CD14-positive monocyte (primary cell): Measurements from ENCODE around the gene WDR82. TPM values are rescaled to one million over a fixed set of nuclear protein-coding genes. Genes with fewer than 3 reads are reported as not detected.

ENCODE experiments used
- DNase-seq, 3 donors: peaks; one replicate each; pipeline ENCODE4 v3.0.0-alpha.2; 2011 to 2022
- H2AFZ ChIP-seq: 2 replicates; pipeline ENCODE4 v1.6.0; 2012; ENCODE audit warnings: mild to moderate bottlenecking, low read depth, low read length, inconsistent platforms; ENCODE audit not compliant: insufficient read depth, poor library complexity, severe bottlenecking
- H3K27ac ChIP-seq, 2 donors: 1 replicate in 1 of 2; 2 replicates in 1 of 2; pipeline ENCODE4 v1.5.1; 2012 to 2013; ENCODE audit warnings: low read length in 2 of 2, control low read depth in 1 of 2, inconsistent platforms in 1 of 2, low read depth in 1 of 2, mild to moderate bottlenecking in 1 of 2
- H3K27me3 ChIP-seq, 2 donors: one replicate each; pipeline versions ENCODE4 v1.6.0 to v1.6.1; 2011 to 2013; ENCODE audit warnings: low read length in 2 of 2; ENCODE audit not compliant: control insufficient read depth in 2 of 2, insufficient read depth in 2 of 2
- H3K36me3 ChIP-seq, 2 donors: replicated peaks in 1 of 2; 1 replicate in 1 of 2; 2 replicates in 1 of 2; pipeline versions ENCODE4 v1.5.1 to v1.6.1; 2012 to 2013; ENCODE audit warnings: low read length in 2 of 2, control low read depth in 1 of 2, inconsistent platforms in 1 of 2, mild to moderate bottlenecking in 1 of 2; ENCODE audit not compliant: insufficient read depth in 2 of 2, control insufficient read depth in 1 of 2
- H3K4me1 ChIP-seq, 2 donors: 1 replicate in 1 of 2; 2 replicates in 1 of 2; pipeline versions ENCODE4 v1.5.1 to v1.6.1; 2012 to 2013; ENCODE audit warnings: low read length in 2 of 2, control low read depth in 1 of 2, inconsistent platforms in 1 of 2, mild to moderate bottlenecking in 1 of 2, moderate library complexity in 1 of 2; ENCODE audit not compliant: insufficient read depth in 2 of 2, control insufficient read depth in 1 of 2
- H3K4me2 ChIP-seq: replicated peaks from 2 replicates; pipeline ENCODE3; 2012; ENCODE audit warnings: low read length, moderate library complexity, mild to moderate bottlenecking; ENCODE audit not compliant: poor library complexity, severe bottlenecking; ENCODE audit errors: extremely low read depth
- H3K4me3 ChIP-seq, 3 experiments: fragments of 200-600 bp in 1 of 3; sonication (generic) in 1 of 3; replicated peaks in 1 of 3; 1 replicate in 2 of 3; 2 replicates in 1 of 3; pipeline ENCODE4 v1.5.1; 2011 to 2013; ENCODE audit warnings: low read length in 3 of 3, mild to moderate bottlenecking in 3 of 3, control low read depth in 2 of 3, low read depth in 2 of 3, inconsistent platforms in 1 of 3, moderate library complexity in 1 of 3
- H3K79me2 ChIP-seq: 2 replicates; pipeline ENCODE4 v1.6.0; 2012; ENCODE audit warnings: mild to moderate bottlenecking, control low read depth, inconsistent platforms, low read length, moderate library complexity; ENCODE audit not compliant: insufficient read depth
- H3K9ac ChIP-seq: 2 replicates; pipeline ENCODE4 v1.6.0; 2017; ENCODE audit warnings: low read length, mild to moderate bottlenecking; ENCODE audit not compliant: insufficient read depth, poor library complexity, severe bottlenecking
- H3K9me3 ChIP-seq, 2 donors: replicated peaks in 1 of 2; 1 replicate in 1 of 2; 2 replicates in 1 of 2; pipeline versions ENCODE4 v1.5.1 to v1.6.1; 2012 to 2013; ENCODE audit warnings: low read length in 2 of 2, control low read depth in 1 of 2; ENCODE audit not compliant: control insufficient read depth in 1 of 2, insufficient read depth in 1 of 2
- H4K20me1 ChIP-seq: 2 replicates; pipeline ENCODE4 v1.6.0; 2012; ENCODE audit warnings: mild to moderate bottlenecking, low read length, control low read depth, moderate library complexity; ENCODE audit not compliant: insufficient read depth
- H3K27ac Mint-ChIP-seq, 7 donors: one replicate each; pipeline ENCODE4 v1.8.0; 2020; ENCODE audit warnings: mild to moderate bottlenecking in 7 of 7, mixed read lengths in 7 of 7, moderate library complexity in 6 of 7, inconsistent platforms in 2 of 7
- H3K27me3 Mint-ChIP-seq, 3 donors: one replicate each; pipeline ENCODE4 v1.8.0; 2021 to 2022; ENCODE audit warnings: low read depth in 3 of 3, mild to moderate bottlenecking in 3 of 3, mixed read lengths in 3 of 3, moderate library complexity in 3 of 3, inconsistent platforms in 1 of 3
- H3K36me3 Mint-ChIP-seq, 2 donors: one replicate each; pipeline ENCODE4 v1.8.0; 2020; ENCODE audit warnings: mixed read lengths in 2 of 2, inconsistent platforms in 1 of 2, mild to moderate bottlenecking in 1 of 2
- H3K4me1 Mint-ChIP-seq: one replicate; pipeline ENCODE4 v1.8.0; 2020; ENCODE audit warnings: mild to moderate bottlenecking, mixed read lengths
- H3K4me3 Mint-ChIP-seq, 2 donors: one replicate each; pipeline ENCODE4 v1.8.0; 2020; ENCODE audit warnings: mild to moderate bottlenecking in 2 of 2, mixed read lengths in 2 of 2, moderate library complexity in 1 of 2
- H3K9me3 Mint-ChIP-seq, 7 donors: one replicate each; pipeline ENCODE4 v1.8.0; 2020 to 2022; ENCODE audit warnings: mixed read lengths in 7 of 7, mild to moderate bottlenecking in 6 of 7, moderate library complexity in 6 of 7, inconsistent platforms in 2 of 7
- WGBS: methylation state at CpG from one replicate; pipeline ENCODE4 v1.1.5; 2013; ENCODE audit warnings: missing lambda C conversion rate; ENCODE audit not compliant: insufficient coverage; 5-methylcytosine and 5-hydroxymethylcytosine counted together
- intact Hi-C, 2 donors: fragments of 100-400 bp; cut with micrococcal nuclease; formaldehyde crosslinking; loops; one replicate each; pipeline versions ENCODE4 v1.15.0 to v1.15.1; 2023
- polyA plus RNA-seq, 3 donors: library from polyadenylated mRNA; depleted of rRNA in 1 of 3; unstranded in 2 of 3; stranded (reverse) in 1 of 3; fragments of 300-500 nt in 2 of 3; fragments of >200 nt in 1 of 3; fragmentation: Illumina TruSeq in 2 of 3; gene quantifications; 1 replicate in 2 of 3; 2 replicates in 1 of 3; pipeline ENCODE4 v1.2.3, GENCODE V29; 2012 to 2021
- TF ChIP-seq, protein P1 (sequence below): fragments of 200-600 bp; IDR thresholded peaks from one replicate; pipeline ENCODE4 v1.8.0; 2022; ENCODE audit warnings: antibody characterized with exemption, mild to moderate bottlenecking

WDR82 gene
- polyA plus RNA-seq, 3 donors: 27.3 to 33.4 (median 32.3) TPM

DNA sequence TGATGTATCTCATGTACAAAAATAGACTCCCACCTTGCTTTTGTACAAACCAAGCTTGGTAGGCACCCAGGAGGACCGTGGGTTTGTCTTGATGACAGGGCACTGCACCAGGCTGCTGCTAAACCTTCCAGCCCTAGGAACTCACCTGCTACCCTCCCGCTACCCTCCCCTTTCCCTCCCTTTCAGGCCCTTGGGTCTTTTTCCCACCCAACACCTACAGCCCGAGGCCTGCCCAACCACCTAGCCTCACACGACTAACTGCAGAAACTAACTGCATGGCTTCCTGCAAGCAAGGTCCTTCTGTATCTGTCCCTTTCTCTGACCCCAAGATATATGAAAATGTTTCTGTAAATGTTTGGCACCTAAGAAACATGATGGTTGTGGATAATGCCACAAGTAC, 21.8 kb downstream of the WDR82 start:
- no peak overlapping the region for H3K4me3 ChIP-seq
- no peak overlapping the region for H2AFZ ChIP-seq
- peaks cover 69% of the 10 kb centered on the region for H3K79me2 ChIP-seq
- no peak overlapping the region for H3K4me3 Mint-ChIP-seq
- H3K4me1 Mint-ChIP-seq: peaks cover 26% of the 10 kb centered on the region
- no peaks in the 10 kb centered on the region for H3K27me3 ChIP-seq
- no peak overlapping the region for H3K9ac ChIP-seq
- H3K27ac Mint-ChIP-seq: peak overlapping the region in 1 of 7 donors; percentile 26
- TF ChIP-seq, protein P1, sequence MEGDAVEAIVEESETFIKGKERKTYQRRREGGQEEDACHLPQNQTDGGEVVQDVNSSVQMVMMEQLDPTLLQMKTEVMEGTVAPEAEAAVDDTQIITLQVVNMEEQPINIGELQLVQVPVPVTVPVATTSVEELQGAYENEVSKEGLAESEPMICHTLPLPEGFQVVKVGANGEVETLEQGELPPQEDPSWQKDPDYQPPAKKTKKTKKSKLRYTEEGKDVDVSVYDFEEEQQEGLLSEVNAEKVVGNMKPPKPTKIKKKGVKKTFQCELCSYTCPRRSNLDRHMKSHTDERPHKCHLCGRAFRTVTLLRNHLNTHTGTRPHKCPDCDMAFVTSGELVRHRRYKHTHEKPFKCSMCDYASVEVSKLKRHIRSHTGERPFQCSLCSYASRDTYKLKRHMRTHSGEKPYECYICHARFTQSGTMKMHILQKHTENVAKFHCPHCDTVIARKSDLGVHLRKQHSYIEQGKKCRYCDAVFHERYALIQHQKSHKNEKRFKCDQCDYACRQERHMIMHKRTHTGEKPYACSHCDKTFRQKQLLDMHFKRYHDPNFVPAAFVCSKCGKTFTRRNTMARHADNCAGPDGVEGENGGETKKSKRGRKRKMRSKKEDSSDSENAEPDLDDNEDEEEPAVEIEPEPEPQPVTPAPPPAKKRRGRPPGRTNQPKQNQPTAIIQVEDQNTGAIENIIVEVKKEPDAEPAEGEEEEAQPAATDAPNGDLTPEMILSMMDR: no peak
- peaks cover 78 to 98% of the 10 kb centered on the region in 2 donors for H3K36me3 Mint-ChIP-seq
- intact Hi-C loops: no loop called here
- peaks cover 78 to 93% of the 10 kb centered on the region in 2 donors for H3K36me3 ChIP-seq
- no peaks in the 10 kb centered on the region for H3K27me3 Mint-ChIP-seq
- H3K4me1 ChIP-seq: peaks cover 18 to 21% of the 10 kb centered on the region in 2 donors
- DNase-seq: no peak
- H3K9me3 ChIP-seq: no peaks in the 10 kb centered on the region
- 100% methylated on average over 4 of the region's 4 CpGs for WGBS
- peaks cover 0 to 3% (median 0%) of the 10 kb centered on the region in 7 donors for H3K9me3 Mint-ChIP-seq
- peaks cover 93% of the 10 kb centered on the region for H4K20me1 ChIP-seq
- no peak overlapping the region for H3K4me2 ChIP-seq
- H3K27ac ChIP-seq: peak overlapping the region in 1 of 2 donors; percentile 40

DNA sequence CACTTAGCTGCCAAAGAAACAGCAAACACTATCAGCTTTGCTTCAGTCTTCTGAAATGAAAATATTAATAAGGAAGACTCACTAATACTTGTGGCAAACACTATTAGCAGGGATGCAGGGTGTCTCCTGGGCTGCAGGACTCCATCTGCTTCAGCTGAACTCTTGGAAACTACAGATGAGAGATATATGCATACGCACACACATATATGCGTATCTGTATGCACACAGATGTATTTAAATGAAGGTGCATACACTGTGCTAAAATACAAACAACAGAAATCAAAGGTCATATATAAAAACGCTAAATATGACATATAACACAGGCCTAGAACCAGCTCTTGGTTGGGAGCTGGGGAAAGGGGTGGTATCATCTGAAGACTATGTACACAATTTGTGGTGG, 22.3 kb downstream of the WDR82 start:
- H3K4me3 ChIP-seq: no peak overlapping the region
- peaks cover 69% of the 10 kb centered on the region for H3K79me2 ChIP-seq
- no peak overlapping the region for H3K9ac ChIP-seq
- DNase-seq: no peak
- peaks cover 18 to 21% of the 10 kb centered on the region in 2 donors for H3K4me1 ChIP-seq
- peaks cover 75 to 93% of the 10 kb centered on the region in 2 donors for H3K36me3 ChIP-seq
- no peak overlapping the region for H3K4me2 ChIP-seq
- WGBS: no CpG with 5 or more reads among the region's 3 CpGs
- Mint-ChIP-seq H3K27ac (peak overlapping the region in 1 of 7 donors; percentile 30), H3K4me1 (peaks cover 26% of the 10 kb centered on the region), H3K4me3 (no peak overlapping the region), H3K36me3 (peaks cover 76 to 98% of the 10 kb centered on the region in 2 donors), H3K27me3 (no peaks in the 10 kb centered on the region), H3K9me3 (peaks cover 0 to 3% (median 0%) of the 10 kb centered on the region in 7 donors)
- no peaks in the 10 kb centered on the region for H3K9me3 ChIP-seq
- TF ChIP-seq, protein P1: no peak
- peaks cover 90% of the 10 kb centered on the region for H4K20me1 ChIP-seq
- no peak overlapping the region for H2AFZ ChIP-seq
- no peaks in the 10 kb centered on the region for H3K27me3 ChIP-seq
- intact Hi-C loops: no loop called here
- H3K27ac ChIP-seq: peak overlapping the region in 1 of 2 donors; percentile 40
